Natural killer cell (primary cell): ENCODE measurements around the gene RAB6B. TPM values are rescaled to one million over a fixed set of nuclear protein-coding genes. Genes with fewer than 3 reads are reported as not detected.

Experiments used
- ATAC-seq, 3 donors: fragments of 150-1000 bp in 2 of 3; fragments of 200-7000 bp in 1 of 3; cut with Tn5 transposase; 1 replicate in 1 of 3; 2 replicates in 2 of 3; pipeline ENCODE4 v1.10.0; 2021; ENCODE audit warnings: mild to moderate bottlenecking in 2 of 3, moderate library complexity in 2 of 3
- DNase-seq, 2 donors: peaks; one replicate each; pipeline versions ENCODE4 v3.0.0 to v3.0.0-alpha.2; 2013 to 2021; ENCODE audit warnings: mixed read lengths in 1 of 2
- H3K27ac ChIP-seq: one replicate; pipeline ENCODE4 v1.5.1; 2013; ENCODE audit warnings: mild to moderate bottlenecking, low read length
- H3K27me3 ChIP-seq: one replicate; pipeline ENCODE4 v1.6.1; 2013; ENCODE audit warnings: low read length; ENCODE audit not compliant: control insufficient read depth, insufficient read depth
- H3K36me3 ChIP-seq: one replicate; pipeline ENCODE4 v1.6.1; 2013; ENCODE audit warnings: low read length; ENCODE audit not compliant: control insufficient read depth, insufficient read depth
- H3K4me1 ChIP-seq: one replicate; pipeline ENCODE4 v1.6.1; 2013; ENCODE audit warnings: low read length; ENCODE audit not compliant: control insufficient read depth, insufficient read depth
- H3K4me3 ChIP-seq: one replicate; pipeline ENCODE4 v1.5.1; 2013; ENCODE audit warnings: low read length
- H3K9me3 ChIP-seq: one replicate; pipeline ENCODE4 v1.6.1; 2013; ENCODE audit warnings: low read length; ENCODE audit not compliant: control insufficient read depth, insufficient read depth
- H3K27ac Mint-ChIP-seq, 2 donors: one replicate each; pipeline ENCODE4 v1.8.0; 2022; ENCODE audit warnings: mild to moderate bottlenecking in 2 of 2, mixed read lengths in 2 of 2, moderate library complexity in 1 of 2
- H3K27me3 Mint-ChIP-seq, 2 donors: one replicate each; pipeline ENCODE4 v1.8.0; 2022; ENCODE audit warnings: low read depth in 2 of 2, mixed read lengths in 2 of 2
- H3K36me3 Mint-ChIP-seq: one replicate; pipeline ENCODE4 v1.8.0; 2022; ENCODE audit warnings: mixed read lengths
- H3K4me1 Mint-ChIP-seq, 2 donors: one replicate each; pipeline ENCODE4 v1.8.0; 2022; ENCODE audit warnings: mixed read lengths in 2 of 2
- H3K4me3 Mint-ChIP-seq: one replicate; pipeline ENCODE4 v1.8.0; 2022; ENCODE audit warnings: mild to moderate bottlenecking, moderate library complexity, mixed read lengths
- H3K9me3 Mint-ChIP-seq, 2 donors: one replicate each; pipeline ENCODE4 v1.8.0; 2022; ENCODE audit warnings: mixed read lengths in 2 of 2
- CTCF ChIP-seq: fragments of 200-600 bp; IDR thresholded peaks from one replicate; pipeline ENCODE4 v1.8.0; 2022; ENCODE audit warnings: antibody characterized with exemption
- WGBS: methylation state at CpG from one replicate; pipeline ENCODE4 v1.1.7; 2013; ENCODE audit warnings: missing lambda C conversion rate; ENCODE audit not compliant: insufficient coverage; 5-methylcytosine and 5-hydroxymethylcytosine counted together
- intact Hi-C: fragments of 100-400 bp; cut with micrococcal nuclease; formaldehyde crosslinking; loops from one replicate; pipeline ENCODE4 v1.14.2; 2022
- total RNA-seq, 4 donors: library from RNA; stranded (reverse); fragments of 120-200 nt in 1 of 4; gene quantifications; one replicate each; pipeline versions ENCODE4 v1.2.3 to v1.2.4, GENCODE V29; 2013 to 2022

Gene RAB6B
- total RNA-seq, 3 donors from 2014 or later (not counting 1 experiment from before 2014, with no cell fraction given): 1.4 to 2.7 (median 1.6) TPM

GRCh38 chr3:133837487-133838295 is 58.0 kb downstream of the RAB6B start:
- no peaks in the 10 kb centered on the region for H3K4me1 Mint-ChIP-seq
- TF ChIP-seq CTCF: no peak
- no peak overlapping the region for H3K27ac ChIP-seq
- H3K27ac Mint-ChIP-seq: no peak overlapping the region
- 90% methylated on average over 22 of the region's 22 CpGs for WGBS
- DNase-seq (no peak), ATAC-seq (no peak)
- no peak overlapping the region for H3K4me3 Mint-ChIP-seq
- no peaks in the 10 kb centered on the region for H3K36me3 ChIP-seq
- no peaks in the 10 kb centered on the region for H3K9me3 Mint-ChIP-seq
- intact Hi-C loops: no loop called here
- no peaks in the 10 kb centered on the region for H3K9me3 ChIP-seq
- H3K27me3 Mint-ChIP-seq: no peaks in the 10 kb centered on the region
- no peaks in the 10 kb centered on the region for H3K27me3 ChIP-seq
- no peak overlapping the region for H3K4me3 ChIP-seq
- H3K36me3 Mint-ChIP-seq: no peaks in the 10 kb centered on the region
- no peaks in the 10 kb centered on the region for H3K4me1 ChIP-seq

- no peaks in the 10 kb centered on the region for H3K9me3 Mint-ChIP-seq
- no peak for ATAC-seq
- no peak for DNase-seq
Measured at GRCh38 chr3:133836497-133837158, 59.1 kb downstream of the RAB6B start.

GRCh38 chr3:133835961-133836360 is 59.7 kb downstream of the RAB6B start:
- Histone ChIP-seq H3K36me3 (no peaks in the 10 kb centered on the region), H3K9me3 (no peaks in the 10 kb centered on the region), H3K4me1 (no peaks in the 10 kb centered on the region), H3K27me3 (no peaks in the 10 kb centered on the region), H3K27ac (no peak overlapping the region), H3K4me3 (no peak overlapping the region)
- no peaks in the 10 kb centered on the region for H3K36me3 Mint-ChIP-seq
- no peak for ATAC-seq
- TF ChIP-seq CTCF: no peak
- H3K27me3 Mint-ChIP-seq: no peaks in the 10 kb centered on the region
- H3K4me1 Mint-ChIP-seq: no peaks in the 10 kb centered on the region
- no peak overlapping the region for H3K4me3 Mint-ChIP-seq
- intact Hi-C loops: no loop called here
- WGBS: 84% methylated on average over 4 of the region's 4 CpGs
- no peak overlapping the region for H3K27ac Mint-ChIP-seq
- DNase-seq: no peak
- no peaks in the 10 kb centered on the region for H3K9me3 Mint-ChIP-seq

More at GRCh38 chr3:133836497-133837158, 59.1 kb downstream of the RAB6B start:
- Mint-ChIP-seq H3K4me1 (no peaks in the 10 kb centered on the region), H3K27ac (no peak overlapping the region), H3K27me3 (no peaks in the 10 kb centered on the region), H3K36me3 (no peaks in the 10 kb centered on the region), H3K4me3 (no peak overlapping the region)
- no peak for TF ChIP-seq CTCF
- Histone ChIP-seq H3K9me3 (no peaks in the 10 kb centered on the region), H3K36me3 (no peaks in the 10 kb centered on the region), H3K27ac (no peak overlapping the region), H3K4me1 (no peaks in the 10 kb centered on the region), H3K27me3 (no peaks in the 10 kb centered on the region), H3K4me3 (no peak overlapping the region)
- intact Hi-C loops: no loop called here
- 80% methylated on average over 6 of the region's 6 CpGs for WGBS
